Right atrium auricular region (tissue), 2 donors: ENCODE results near the gene KRT72. TPM values are rescaled to one million over a fixed set of nuclear protein-coding genes. Genes with fewer than 3 reads are reported as not detected.
A peak's percentile ranks its signal among the peaks of the same experiment; 100 is the strongest.

Experiments
- DNase-seq: peaks from one replicate; pipeline ENCODE4 v3.0.0-alpha.2; 2019; ENCODE audit warnings: low spot score
- H3K27ac ChIP-seq, 2 donors: fragments of 200-600 bp; sonication (generic); 1 replicate in 1 of 2; 2 replicates in 1 of 2; pipeline ENCODE4 v1.5.1; 2016 to 2019
- H3K27me3 ChIP-seq, 2 donors: fragments of 200-600 bp; sonication (generic); one replicate each; pipeline versions ENCODE4 v1.5.1 to v1.6.0; 2017 to 2019
- H3K36me3 ChIP-seq: fragments of 200-600 bp; sonication (generic); one replicate; pipeline ENCODE4 v1.5.1; 2016
- H3K4me1 ChIP-seq, 2 donors: fragments of 200-600 bp; sonication (generic); one replicate each; pipeline versions ENCODE4 v1.5.1 to v1.6.0; 2017 to 2019
- H3K4me3 ChIP-seq, 2 donors: fragments of 200-600 bp; sonication (generic); 1 replicate in 1 of 2; 2 replicates in 1 of 2; pipeline ENCODE4 v1.5.1; 2017 to 2019; ENCODE audit warnings: mild to moderate bottlenecking in 1 of 2, moderate library complexity in 1 of 2
- H3K9me3 ChIP-seq, 2 donors: fragments of 200-600 bp; sonication (generic); one replicate each; pipeline ENCODE4 v1.5.1; 2019
- total RNA-seq, 2 donors: library from RNA; depleted of rRNA; stranded (reverse); fragments of >200 nt; gene quantifications; one replicate each; pipeline ENCODE4 v1.1.0, GENCODE V29; 2016
- TF ChIP-seq, protein P1 (sequence below), 2 donors: fragments of 200-600 bp; sonication (generic); IDR thresholded peaks; one replicate each; pipeline ENCODE4 v1.5.1; 2019; ENCODE audit warnings: antibody characterized with exemption in 2 of 2

The KRT72 gene
- not detected for total RNA-seq

DNA sequence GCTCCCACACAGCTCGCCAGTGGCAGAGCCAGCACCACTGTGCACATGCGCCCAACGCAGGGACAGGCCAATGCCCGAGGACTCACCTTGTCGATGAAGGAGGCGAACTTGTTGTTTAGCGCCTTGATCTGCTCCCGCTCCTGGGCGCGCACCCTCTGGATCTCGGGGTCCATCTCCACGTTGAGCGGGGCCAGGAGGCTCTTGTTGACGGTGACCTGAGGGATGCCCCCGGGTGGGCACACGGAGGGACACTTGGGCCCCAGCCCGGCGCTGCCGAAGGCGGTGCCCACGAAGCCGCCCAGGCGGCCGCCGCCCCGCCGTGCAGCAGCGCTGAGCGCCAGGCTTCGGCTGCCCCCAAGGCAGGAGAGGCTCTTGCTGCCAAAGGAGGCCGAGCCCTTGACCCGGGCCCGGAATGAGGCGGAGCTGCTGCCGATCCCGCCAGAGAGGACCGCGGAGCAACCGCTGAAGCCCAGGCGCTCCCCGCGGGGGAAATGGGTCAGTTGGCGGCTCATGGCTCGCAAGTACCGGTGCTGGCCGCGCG lies at the start of gene KRT72:
TSS of gene KRT72 (minus strand) at position 523 of the 541 bp plus-strand sequence. CDS start at position 512, 11 bp downstream.
- DNase-seq, result peak; percentile 48
- H3K9me3 ChIP-seq, result no peaks in the 10 kb centered on the region
- H3K27ac ChIP-seq, result no peak within 1 kb of the TSS
- peaks cover 0 to 4% of the 10 kb centered on the region in 2 donors for H3K4me1 ChIP-seq
- TF ChIP-seq, protein P1, sequence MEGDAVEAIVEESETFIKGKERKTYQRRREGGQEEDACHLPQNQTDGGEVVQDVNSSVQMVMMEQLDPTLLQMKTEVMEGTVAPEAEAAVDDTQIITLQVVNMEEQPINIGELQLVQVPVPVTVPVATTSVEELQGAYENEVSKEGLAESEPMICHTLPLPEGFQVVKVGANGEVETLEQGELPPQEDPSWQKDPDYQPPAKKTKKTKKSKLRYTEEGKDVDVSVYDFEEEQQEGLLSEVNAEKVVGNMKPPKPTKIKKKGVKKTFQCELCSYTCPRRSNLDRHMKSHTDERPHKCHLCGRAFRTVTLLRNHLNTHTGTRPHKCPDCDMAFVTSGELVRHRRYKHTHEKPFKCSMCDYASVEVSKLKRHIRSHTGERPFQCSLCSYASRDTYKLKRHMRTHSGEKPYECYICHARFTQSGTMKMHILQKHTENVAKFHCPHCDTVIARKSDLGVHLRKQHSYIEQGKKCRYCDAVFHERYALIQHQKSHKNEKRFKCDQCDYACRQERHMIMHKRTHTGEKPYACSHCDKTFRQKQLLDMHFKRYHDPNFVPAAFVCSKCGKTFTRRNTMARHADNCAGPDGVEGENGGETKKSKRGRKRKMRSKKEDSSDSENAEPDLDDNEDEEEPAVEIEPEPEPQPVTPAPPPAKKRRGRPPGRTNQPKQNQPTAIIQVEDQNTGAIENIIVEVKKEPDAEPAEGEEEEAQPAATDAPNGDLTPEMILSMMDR (IDR thresholded peaks at IDR 0.05), result no peak
- H3K4me3 ChIP-seq, result no peak within 1 kb of the TSS
- H3K36me3 ChIP-seq, result no peaks in the 10 kb centered on the region
- H3K27me3 ChIP-seq, result peaks cover 0 to 2% of the 10 kb centered on the region in 2 donors

GRCh38 chr12:52650520-52651081 lies 49.3 kb upstream of the KRT72 start:
- H3K27ac ChIP-seq, result no peak overlapping the region
- no peaks in the 10 kb centered on the region for H3K9me3 ChIP-seq
- H3K36me3 ChIP-seq, result no peaks in the 10 kb centered on the region
- no peaks in the 10 kb centered on the region for H3K4me1 ChIP-seq
- no peak overlapping the region for H3K4me3 ChIP-seq
- H3K27me3 ChIP-seq, result no peaks in the 10 kb centered on the region
- TF ChIP-seq, protein P1 (IDR thresholded peaks at IDR 0.05), result no peak
- peak; percentile 56 for DNase-seq

DNA sequence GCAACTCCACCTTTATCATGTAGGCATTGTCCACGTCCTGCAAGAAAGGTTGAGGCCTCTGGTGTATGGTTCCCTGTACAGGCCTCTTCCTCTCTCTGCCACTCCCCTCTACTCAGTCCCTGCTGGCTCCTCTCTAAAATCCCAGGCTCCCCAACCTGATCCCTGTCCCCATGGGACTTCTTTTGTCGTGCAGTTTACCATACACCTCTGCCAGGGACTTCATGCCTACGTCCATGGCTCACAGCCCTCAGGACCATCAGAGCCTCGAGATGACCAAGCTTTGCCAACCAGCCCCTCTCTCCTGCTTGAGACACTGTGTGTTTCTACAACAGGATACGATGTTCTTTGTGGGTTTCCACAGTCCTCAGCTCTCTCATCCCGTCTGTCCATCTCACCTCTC lies 47.8 kb upstream of the KRT72 start:
- Histone ChIP-seq H3K27ac (no peak overlapping the region), H3K27me3 (no peaks in the 10 kb centered on the region), H3K4me3 (no peak overlapping the region), H3K36me3 (no peaks in the 10 kb centered on the region), H3K9me3 (no peaks in the 10 kb centered on the region), H3K4me1 (no peaks in the 10 kb centered on the region)
- TF ChIP-seq, protein P1 (IDR thresholded peaks at IDR 0.05), result no peak
- peak; percentile 23 for DNase-seq

- peak; percentile 46 for DNase-seq
- Histone ChIP-seq H3K4me1 (no peaks in the 10 kb centered on the region), H3K27ac (no peak overlapping the region), H3K4me3 (no peak overlapping the region), H3K9me3 (no peaks in the 10 kb centered on the region), H3K27me3 (no peaks in the 10 kb centered on the region), H3K36me3 (no peaks in the 10 kb centered on the region)
- TF ChIP-seq, protein P1 (IDR thresholded peaks at IDR 0.05), result no peak
Measured at GRCh38 chr12:52648012-52648550, 46.8 kb upstream of the KRT72 start.

GRCh38 chr12:52647601-52648000 lies 46.3 kb upstream of the KRT72 start:
- no peaks in the 10 kb centered on the region for H3K27me3 ChIP-seq
- TF ChIP-seq, protein P1 (IDR thresholded peaks at IDR 0.05), result no peak
- no peak overlapping the region for H3K4me3 ChIP-seq
- DNase-seq, result no peak
- no peaks in the 10 kb centered on the region for H3K36me3 ChIP-seq
- no peaks in the 10 kb centered on the region for H3K9me3 ChIP-seq
- H3K4me1 ChIP-seq, result no peaks in the 10 kb centered on the region
- no peak overlapping the region for H3K27ac ChIP-seq
